GM21786 (cell line): ENCODE data around the gene PMFBP1.

ENCODE experiments used
- ATAC-seq: cut with Tn5 transposase; IDR thresholded peaks from one replicate; pipeline ENCODE4 v1.9.1; 2021; ENCODE audit not compliant: unreplicated experiment

The PMFBP1 gene

GRCh38 chr16:72172105-72173034 is at the start of gene PMFBP1:
Gene PMFBP1, minus strand, starts transcription at chr16:72172155. Its CDS starts 947 bp downstream, at chr16:72171208.
- peak; percentile 99 for ATAC-seq

- ATAC-seq, result no peak
Measured at GRCh38 chr16:72221630-72222024, 49.7 kb upstream of the PMFBP1 start.

GRCh38 chr16:72220875-72221629 is 49.1 kb upstream of the PMFBP1 start:
- no peak for ATAC-seq

GRCh38 chr16:72219282-72219681 is 47.3 kb upstream of the PMFBP1 start:
- ATAC-seq, result no peak

GRCh38 chr16:72216767-72217166 is 44.8 kb upstream of the PMFBP1 start:
- no peak for ATAC-seq

- ATAC-seq, result no peak
Measured at GRCh38 chr16:72214821-72215220, 42.9 kb upstream of the PMFBP1 start.

- no peak for ATAC-seq
Measured at GRCh38 chr16:72211110-72211509, 39.2 kb upstream of the PMFBP1 start.

- ATAC-seq, result no peak
Measured at GRCh38 chr16:72210555-72210954, 38.6 kb upstream of the PMFBP1 start.

- no peak for ATAC-seq
Measured at GRCh38 chr16:72210072-72210471, 38.1 kb upstream of the PMFBP1 start.

GRCh38 chr16:72206299-72206698 is 34.3 kb upstream of the PMFBP1 start:
- ATAC-seq, result no peak

GRCh38 chr16:72203401-72203800 is 31.4 kb upstream of the PMFBP1 start:
- ATAC-seq, result peak; percentile 80

GRCh38 chr16:72202014-72202413 is 30.1 kb upstream of the PMFBP1 start:
- ATAC-seq, result no peak

- no peak for ATAC-seq
Measured at GRCh38 chr16:72201387-72201786, 29.4 kb upstream of the PMFBP1 start.

GRCh38 chr16:72199761-72200337 is 27.9 kb upstream of the PMFBP1 start:
- ATAC-seq, result no peak

GRCh38 chr16:72198771-72199201 is 26.8 kb upstream of the PMFBP1 start:
- ATAC-seq, result no peak

GRCh38 chr16:72198021-72198711 is 26.2 kb upstream of the PMFBP1 start:
- ATAC-seq, result no peak

- ATAC-seq, result no peak
Measured at GRCh38 chr16:72197545-72197944, 25.6 kb upstream of the PMFBP1 start.

GRCh38 chr16:72195609-72196008 is 23.7 kb upstream of the PMFBP1 start:
- no peak for ATAC-seq

GRCh38 chr16:72191551-72191950 is 19.6 kb upstream of the PMFBP1 start:
- no peak for ATAC-seq

- ATAC-seq, result no peak
Measured at GRCh38 chr16:72189865-72190371, 18.0 kb upstream of the PMFBP1 start.

GRCh38 chr16:72188541-72188940 is 16.6 kb upstream of the PMFBP1 start:
- ATAC-seq, result no peak
